ENCODE results near the gene TCF7L1. TPM values are rescaled to one million over a fixed set of nuclear protein-coding genes. Genes with fewer than 3 reads are reported as not detected.

The TCF7L1 gene
- polyA plus RNA-seq, 1 of the 3 experiments (the other 2 are of a cell fraction), result 3.7 TPM

DNA sequence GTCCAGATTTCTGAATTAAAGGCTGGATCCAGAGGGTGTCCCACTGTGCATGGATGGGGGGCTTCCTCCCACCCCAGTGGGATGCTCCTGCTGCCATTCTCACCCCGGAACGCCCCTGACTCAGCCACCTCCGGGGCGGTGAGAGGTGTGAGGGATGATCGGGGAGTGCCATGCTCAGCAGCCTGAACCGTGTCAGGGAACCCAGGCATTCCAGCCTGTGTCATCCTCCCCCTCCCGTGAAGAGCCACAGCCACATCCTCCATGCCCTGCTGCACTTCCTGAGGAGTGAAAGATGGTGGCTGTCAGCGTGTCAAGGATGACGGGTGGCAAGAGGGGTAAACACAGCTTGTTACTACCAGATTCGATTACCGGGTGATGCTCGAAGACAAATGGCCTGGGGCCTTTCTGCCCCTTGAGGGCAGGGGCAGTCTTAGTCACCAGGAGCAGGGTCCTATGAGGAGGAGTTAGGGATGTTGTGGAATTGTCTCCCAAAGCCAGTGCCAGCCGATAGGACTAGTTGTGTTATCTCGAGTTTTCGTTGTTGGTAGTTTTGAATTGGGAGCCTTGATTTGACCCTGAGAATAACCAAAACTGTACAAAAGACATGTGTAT, 80.8 kb downstream of the TCF7L1 start:
- 92% methylated on average over 15 of the region's 15 CpGs for WGBS (ENCODE audit: low lambda C conversion rate)
- H3K9ac ChIP-seq, result no peak overlapping the region
- ChIA-PET CTCF (interaction anchor here (0.6 to 2.0 kb wide), 11 partner anchors 12 to 307 kb away, joined by 3 to 7 read pairs (median 3); partner anchors contain the start of gene TCF7L1), POLR2A (interaction anchor here (0.8 kb wide), 1 partner anchor 29 kb away, joined by 3 read pairs; no protein-coding TSS in a partner anchor)
- no peaks in the 10 kb centered on the region for H3K27me3 ChIP-seq (ENCODE audit: insufficient read depth)
- H3K9me3 ChIP-seq, result no peaks in the 10 kb centered on the region
- no peaks in the 10 kb centered on the region for H3K9me2 ChIP-seq
- H3K27ac ChIP-seq (ENCODE audit: low read depth in 2 of 2, low read length in 1 of 2), result no peak overlapping the region
- H3K4me3 ChIP-seq (ENCODE audit: low read depth in 2 of 2, low read length in 1 of 2), result no peak overlapping the region
- no peak for DNase-seq
- peaks cover 36 to 42% of the 10 kb centered on the region in 2 experiments for H3K4me1 ChIP-seq (ENCODE audit: control insufficient read depth in 1 of 2, insufficient read depth in 2 of 2, low read depth in 1 of 2, low read length in 1 of 2)
- H3F3A ChIP-seq (replicated peaks; ENCODE audit: insufficient read depth), result no peaks in the 10 kb centered on the region
- H4K20me1 ChIP-seq (ENCODE audit: insufficient read depth), result peaks cover 12% of the 10 kb centered on the region
- no peak overlapping the region for H3K4me2 ChIP-seq
- TF ChIP-seq CHD2 (IDR thresholded peaks at IDR 0.05; ENCODE audit: low read length, partially characterized antibody) (no peak), POLR2AphosphoS5 (IDR thresholded peaks at IDR 0.05; ENCODE audit: low read depth, low read length) (no peak), EP300 (IDR thresholded peaks at IDR 0.05; ENCODE audit: borderline replicate concordance in 1 of 2, low read depth in 1 of 2, low read length in 1 of 2) (no peak), CTCF (IDR thresholded peaks at IDR 0.05) (no peak), MEF2A (IDR thresholded peaks at IDR 0.05; ENCODE audit: borderline replicate concordance, low read depth) (no peak), TCF12 (IDR thresholded peaks at IDR 0.05) (no peak), RFX5 (IDR thresholded peaks at IDR 0.05; ENCODE audit: low read length) (no peak), ELF1 (IDR thresholded peaks at IDR 0.05) (no peak), RXRA (IDR thresholded peaks at IDR 0.05; ENCODE audit: borderline replicate concordance, low read depth) (no peak), GATA2 (CRISPR knock-in tag; IDR thresholded peaks at IDR 0.05) (no peak), REST (IDR thresholded peaks at IDR 0.05; ENCODE audit: low read depth, low read length) (no peak), NFIC (IDR thresholded peaks at IDR 0.05; ENCODE audit: borderline replicate concordance) (no peak), JUND (IDR thresholded peaks at IDR 0.05) (no peak), SMC3 (IDR thresholded peaks at IDR 0.05; ENCODE audit: low read depth, low read length) (no peak), MXI1 (IDR thresholded peaks at IDR 0.05; ENCODE audit: low read depth, low read length) (no peak)
- TF ChIP-seq, protein P1, sequence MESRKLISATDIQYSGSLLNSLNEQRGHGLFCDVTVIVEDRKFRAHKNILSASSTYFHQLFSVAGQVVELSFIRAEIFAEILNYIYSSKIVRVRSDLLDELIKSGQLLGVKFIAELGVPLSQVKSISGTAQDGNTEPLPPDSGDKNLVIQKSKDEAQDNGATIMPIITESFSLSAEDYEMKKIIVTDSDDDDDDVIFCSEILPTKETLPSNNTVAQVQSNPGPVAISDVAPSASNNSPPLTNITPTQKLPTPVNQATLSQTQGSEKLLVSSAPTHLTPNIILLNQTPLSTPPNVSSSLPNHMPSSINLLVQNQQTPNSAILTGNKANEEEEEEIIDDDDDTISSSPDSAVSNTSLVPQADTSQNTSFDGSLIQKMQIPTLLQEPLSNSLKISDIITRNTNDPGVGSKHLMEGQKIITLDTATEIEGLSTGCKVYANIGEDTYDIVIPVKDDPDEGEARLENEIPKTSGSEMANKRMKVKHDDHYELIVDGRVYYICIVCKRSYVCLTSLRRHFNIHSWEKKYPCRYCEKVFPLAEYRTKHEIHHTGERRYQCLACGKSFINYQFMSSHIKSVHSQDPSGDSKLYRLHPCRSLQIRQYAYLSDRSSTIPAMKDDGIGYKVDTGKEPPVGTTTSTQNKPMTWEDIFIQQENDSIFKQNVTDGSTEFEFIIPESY (IDR thresholded peaks at IDR 0.05; ENCODE audit: borderline replicate concordance, low read depth), result no peak
- TF ChIP-seq, protein P2, sequence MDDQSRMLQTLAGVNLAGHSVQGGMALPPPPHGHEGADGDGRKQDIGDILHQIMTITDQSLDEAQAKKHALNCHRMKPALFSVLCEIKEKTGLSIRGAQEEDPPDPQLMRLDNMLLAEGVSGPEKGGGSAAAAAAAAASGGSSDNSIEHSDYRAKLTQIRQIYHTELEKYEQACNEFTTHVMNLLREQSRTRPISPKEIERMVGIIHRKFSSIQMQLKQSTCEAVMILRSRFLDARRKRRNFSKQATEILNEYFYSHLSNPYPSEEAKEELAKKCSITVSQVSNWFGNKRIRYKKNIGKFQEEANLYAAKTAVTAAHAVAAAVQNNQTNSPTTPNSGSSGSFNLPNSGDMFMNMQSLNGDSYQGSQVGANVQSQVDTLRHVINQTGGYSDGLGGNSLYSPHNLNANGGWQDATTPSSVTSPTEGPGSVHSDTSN (IDR thresholded peaks at IDR 0.05), result no peak
- no peak overlapping the region for H2AFZ ChIP-seq (ENCODE audit: low read depth)
- no peaks in the 10 kb centered on the region for H3K36me3 ChIP-seq (replicated peaks in 1 of 2; ENCODE audit: control insufficient read depth in 1 of 2, insufficient read depth in 2 of 2, low read length in 1 of 2)
- no peaks in the 10 kb centered on the region for H3K79me2 ChIP-seq (ENCODE audit: insufficient read depth)

All from SK-N-SH (cell line).